CD14-positive monocyte (primary cell): ENCODE measurements around the gene IRF6. TPM values are rescaled to one million over a fixed set of nuclear protein-coding genes. Genes with fewer than 3 reads are reported as not detected.
A peak's percentile ranks its signal among the peaks of the same experiment; 100 is the strongest.

Experiments
- DNase-seq, 3 donors: peaks; one replicate each; pipeline ENCODE4 v3.0.0-alpha.2; 2011 to 2022
- H2AFZ ChIP-seq: 2 replicates; pipeline ENCODE4 v1.6.0; 2012; ENCODE audit warnings: mild to moderate bottlenecking, low read depth, low read length, inconsistent platforms; ENCODE audit not compliant: insufficient read depth, poor library complexity, severe bottlenecking
- H3K27ac ChIP-seq, 2 donors: 1 replicate in 1 of 2; 2 replicates in 1 of 2; pipeline ENCODE4 v1.5.1; 2012 to 2013; ENCODE audit warnings: low read length in 2 of 2, control low read depth in 1 of 2, inconsistent platforms in 1 of 2, low read depth in 1 of 2, mild to moderate bottlenecking in 1 of 2
- H3K27me3 ChIP-seq, 2 donors: one replicate each; pipeline versions ENCODE4 v1.6.0 to v1.6.1; 2011 to 2013; ENCODE audit warnings: low read length in 2 of 2; ENCODE audit not compliant: control insufficient read depth in 2 of 2, insufficient read depth in 2 of 2
- H3K36me3 ChIP-seq, 2 donors: replicated peaks in 1 of 2; 1 replicate in 1 of 2; 2 replicates in 1 of 2; pipeline versions ENCODE4 v1.5.1 to v1.6.1; 2012 to 2013; ENCODE audit warnings: low read length in 2 of 2, control low read depth in 1 of 2, inconsistent platforms in 1 of 2, mild to moderate bottlenecking in 1 of 2; ENCODE audit not compliant: insufficient read depth in 2 of 2, control insufficient read depth in 1 of 2
- H3K4me1 ChIP-seq, 2 donors: 1 replicate in 1 of 2; 2 replicates in 1 of 2; pipeline versions ENCODE4 v1.5.1 to v1.6.1; 2012 to 2013; ENCODE audit warnings: low read length in 2 of 2, control low read depth in 1 of 2, inconsistent platforms in 1 of 2, mild to moderate bottlenecking in 1 of 2, moderate library complexity in 1 of 2; ENCODE audit not compliant: insufficient read depth in 2 of 2, control insufficient read depth in 1 of 2
- H3K4me2 ChIP-seq: replicated peaks from 2 replicates; pipeline ENCODE3; 2012; ENCODE audit warnings: low read length, moderate library complexity, mild to moderate bottlenecking; ENCODE audit not compliant: poor library complexity, severe bottlenecking; ENCODE audit errors: extremely low read depth
- H3K4me3 ChIP-seq, 3 experiments: fragments of 200-600 bp in 1 of 3; sonication (generic) in 1 of 3; replicated peaks in 1 of 3; 1 replicate in 2 of 3; 2 replicates in 1 of 3; pipeline ENCODE4 v1.5.1; 2011 to 2013; ENCODE audit warnings: low read length in 3 of 3, mild to moderate bottlenecking in 3 of 3, control low read depth in 2 of 3, low read depth in 2 of 3, inconsistent platforms in 1 of 3, moderate library complexity in 1 of 3
- H3K79me2 ChIP-seq: 2 replicates; pipeline ENCODE4 v1.6.0; 2012; ENCODE audit warnings: mild to moderate bottlenecking, control low read depth, inconsistent platforms, low read length, moderate library complexity; ENCODE audit not compliant: insufficient read depth
- H3K9ac ChIP-seq: 2 replicates; pipeline ENCODE4 v1.6.0; 2017; ENCODE audit warnings: low read length, mild to moderate bottlenecking; ENCODE audit not compliant: insufficient read depth, poor library complexity, severe bottlenecking
- H3K9me3 ChIP-seq, 2 donors: replicated peaks in 1 of 2; 1 replicate in 1 of 2; 2 replicates in 1 of 2; pipeline versions ENCODE4 v1.5.1 to v1.6.1; 2012 to 2013; ENCODE audit warnings: low read length in 2 of 2, control low read depth in 1 of 2; ENCODE audit not compliant: control insufficient read depth in 1 of 2, insufficient read depth in 1 of 2
- H4K20me1 ChIP-seq: 2 replicates; pipeline ENCODE4 v1.6.0; 2012; ENCODE audit warnings: mild to moderate bottlenecking, low read length, control low read depth, moderate library complexity; ENCODE audit not compliant: insufficient read depth
- H3K27ac Mint-ChIP-seq, 7 donors: one replicate each; pipeline ENCODE4 v1.8.0; 2020; ENCODE audit warnings: mild to moderate bottlenecking in 7 of 7, mixed read lengths in 7 of 7, moderate library complexity in 6 of 7, inconsistent platforms in 2 of 7
- H3K27me3 Mint-ChIP-seq, 3 donors: one replicate each; pipeline ENCODE4 v1.8.0; 2021 to 2022; ENCODE audit warnings: low read depth in 3 of 3, mild to moderate bottlenecking in 3 of 3, mixed read lengths in 3 of 3, moderate library complexity in 3 of 3, inconsistent platforms in 1 of 3
- H3K36me3 Mint-ChIP-seq, 2 donors: one replicate each; pipeline ENCODE4 v1.8.0; 2020; ENCODE audit warnings: mixed read lengths in 2 of 2, inconsistent platforms in 1 of 2, mild to moderate bottlenecking in 1 of 2
- H3K4me1 Mint-ChIP-seq: one replicate; pipeline ENCODE4 v1.8.0; 2020; ENCODE audit warnings: mild to moderate bottlenecking, mixed read lengths
- H3K4me3 Mint-ChIP-seq, 2 donors: one replicate each; pipeline ENCODE4 v1.8.0; 2020; ENCODE audit warnings: mild to moderate bottlenecking in 2 of 2, mixed read lengths in 2 of 2, moderate library complexity in 1 of 2
- H3K9me3 Mint-ChIP-seq, 7 donors: one replicate each; pipeline ENCODE4 v1.8.0; 2020 to 2022; ENCODE audit warnings: mixed read lengths in 7 of 7, mild to moderate bottlenecking in 6 of 7, moderate library complexity in 6 of 7, inconsistent platforms in 2 of 7
- CTCF ChIP-seq: fragments of 200-600 bp; IDR thresholded peaks from one replicate; pipeline ENCODE4 v1.8.0; 2022; ENCODE audit warnings: antibody characterized with exemption, mild to moderate bottlenecking
- whole genome bisulfite sequencing: methylation state at CpG from one replicate; pipeline ENCODE4 v1.1.5; 2013; ENCODE audit warnings: missing lambda C conversion rate; ENCODE audit not compliant: insufficient coverage; 5-methylcytosine and 5-hydroxymethylcytosine counted together
- intact Hi-C, 2 donors: fragments of 100-400 bp; cut with micrococcal nuclease; formaldehyde crosslinking; loops; one replicate each; pipeline versions ENCODE4 v1.15.0 to v1.15.1; 2023
- polyA plus RNA-seq, 3 donors: library from polyadenylated mRNA; depleted of rRNA in 1 of 3; unstranded in 2 of 3; stranded (reverse) in 1 of 3; fragments of 300-500 nt in 2 of 3; fragments of >200 nt in 1 of 3; fragmentation: Illumina TruSeq in 2 of 3; gene quantifications; 1 replicate in 2 of 3; 2 replicates in 1 of 3; pipeline ENCODE4 v1.2.3, GENCODE V29; 2012 to 2021

The IRF6 gene
- polyA plus RNA-seq, 3 donors: 0.21 to 0.62 (median 0.35) TPM

GRCh38 chr1:209822706-209823105 is 16.8 kb upstream of the IRF6 start:
- Histone ChIP-seq H3K4me1 (peaks cover 4 to 8% of the 10 kb centered on the region in 2 donors), H3K9me3 (no peaks in the 10 kb centered on the region)

GRCh38 chr1:209820986-209821385 is 15.0 kb upstream of the IRF6 start:
- H3K4me3 ChIP-seq: no peak overlapping the region
- no peaks in the 10 kb centered on the region for H3K36me3 ChIP-seq
- peaks cover 4 to 9% of the 10 kb centered on the region in 2 donors for H3K27me3 ChIP-seq
- H3K4me2 ChIP-seq: no peak overlapping the region
- peak overlapping the region; percentile 10 for H2AFZ ChIP-seq
- Mint-ChIP-seq H3K27me3 (peaks cover 3 to 28% (median 11%) of the 10 kb centered on the region in 3 donors), H3K9me3 (no peaks in the 10 kb centered on the region), H3K36me3 (no peaks in the 10 kb centered on the region), H3K27ac (no peak overlapping the region), H3K4me1 (peaks cover 5% of the 10 kb centered on the region), H3K4me3 (no peak overlapping the region)
- no peaks in the 10 kb centered on the region for H3K79me2 ChIP-seq
- no peak for TF ChIP-seq CTCF
- H3K27ac ChIP-seq: no peak overlapping the region
- no peaks in the 10 kb centered on the region for H3K9me3 ChIP-seq
- H3K9ac ChIP-seq: no peak overlapping the region
- peaks cover 0 to 3% of the 10 kb centered on the region in 2 donors for H3K4me1 ChIP-seq
- DNase-seq: no peak
- intact Hi-C loops: no loop called here
- WGBS: 76% methylated on average over 2 of the region's 4 CpGs
- no peaks in the 10 kb centered on the region for H4K20me1 ChIP-seq

More at GRCh38 chr1:209822706-209823105, 16.8 kb upstream of the IRF6 start:
- Histone ChIP-seq H3K9ac (no peak overlapping the region), H3K27me3 (peaks cover 4 to 9% of the 10 kb centered on the region in 2 donors), H3K27ac (no peak overlapping the region), H3K4me3 (no peak overlapping the region), H4K20me1 (no peaks in the 10 kb centered on the region), H3K79me2 (no peaks in the 10 kb centered on the region), H2AFZ (peak overlapping the region; percentile 62), H3K4me2 (no peak overlapping the region), H3K36me3 (no peaks in the 10 kb centered on the region)
- H3K4me3 Mint-ChIP-seq: peak overlapping the region; percentile 4 to 8
- H3K36me3 Mint-ChIP-seq: no peaks in the 10 kb centered on the region
- TF ChIP-seq CTCF: no peak
- no peak for DNase-seq
- WGBS: 83% methylated on average over 5 of the region's 7 CpGs
- peaks cover 3 to 28% (median 9%) of the 10 kb centered on the region in 3 donors for H3K27me3 Mint-ChIP-seq
- H3K27ac Mint-ChIP-seq: peak overlapping the region in 1 of 7 donors; percentile 25
- intact Hi-C loops: no loop called here
- H3K9me3 Mint-ChIP-seq: peaks cover 0 to 1% (median 0%) of the 10 kb centered on the region in 7 donors
- H3K4me1 Mint-ChIP-seq: peaks cover 10% of the 10 kb centered on the region
